Right forelimb (tissue), 1 donor: ENCODE measurements around the gene NBAS.
"Not testable (repeated sequence)": the region's sequence is repeated elsewhere in the genome, so short reads cannot be mapped to it uniquely, and the experiment has no call there.

Experiments used
- DNase-seq: peaks from one replicate; pipeline ENCODE4 v3.0.0-alpha.2; 2018

The NBAS gene

DNA sequence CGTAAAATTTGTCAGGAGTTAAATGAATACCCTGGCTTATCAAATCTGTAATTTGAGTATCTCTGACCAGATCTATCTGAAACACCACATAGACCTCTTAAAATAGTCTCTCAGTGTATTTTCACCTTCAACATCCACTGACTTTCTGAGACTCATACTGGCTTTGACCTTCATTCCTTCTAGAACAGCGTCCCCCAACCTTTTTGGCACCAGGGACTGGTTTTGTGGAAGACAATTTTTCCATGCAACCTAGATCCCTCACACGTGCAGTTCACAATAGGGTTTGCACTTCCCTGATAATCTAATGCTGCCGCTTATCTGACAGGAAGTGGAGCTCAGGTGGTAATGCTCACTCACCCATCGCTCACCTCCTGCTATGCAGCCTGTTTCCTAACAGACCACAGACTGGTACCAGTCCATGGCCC, 3.2 kb downstream of the NBAS start:
- DNase-seq, result no peak

DNA sequence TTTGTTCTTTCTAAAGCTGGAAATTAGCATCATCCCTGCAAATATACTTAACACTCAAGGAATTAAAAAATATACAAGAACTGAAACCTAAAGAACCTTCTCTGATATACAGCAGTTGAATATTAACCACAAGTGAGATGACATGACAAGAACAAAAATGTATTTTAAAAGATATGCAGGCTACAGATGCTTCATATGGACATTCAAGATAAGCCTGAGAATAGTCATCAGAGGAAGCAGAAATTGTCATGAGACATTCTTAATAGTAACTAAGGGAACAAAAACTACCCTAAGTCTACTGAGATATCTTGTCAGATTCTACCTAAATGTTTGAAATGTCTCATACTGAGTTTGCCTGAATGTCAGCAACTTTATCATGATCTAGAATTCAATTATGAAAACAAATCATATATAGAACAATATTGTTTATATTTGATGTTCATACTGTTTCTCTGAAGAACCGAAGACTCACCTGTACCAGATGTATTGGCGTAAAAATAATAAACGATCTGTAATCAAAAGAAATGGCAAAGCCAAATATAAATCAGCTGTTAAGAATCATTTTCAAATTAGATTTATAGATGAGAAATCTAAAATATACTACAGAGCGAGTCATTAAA, 4.7 kb downstream of the NBAS start:
- DNase-seq, result no peak

DNA sequence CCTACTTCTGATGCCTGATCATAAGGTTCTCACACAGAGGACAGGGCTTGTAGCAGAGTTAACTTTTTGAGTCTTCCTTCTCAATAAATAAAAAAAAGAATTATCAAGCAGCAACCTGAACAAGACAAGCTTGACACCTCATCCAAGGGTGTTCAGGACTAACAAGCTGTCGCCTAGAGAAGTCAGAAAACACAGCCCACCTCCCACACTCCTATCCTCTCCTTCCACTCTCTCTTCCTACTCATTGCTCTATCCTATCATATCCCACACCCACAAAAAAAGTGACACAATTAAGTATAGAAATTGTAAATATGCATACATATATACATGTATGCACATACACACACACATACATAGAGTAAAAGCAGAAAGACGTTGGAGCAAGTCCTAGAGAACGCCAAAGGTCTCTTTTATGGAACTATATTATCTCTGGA, 5.4 kb downstream of the NBAS start:
- DNase-seq, result no peak

DNA sequence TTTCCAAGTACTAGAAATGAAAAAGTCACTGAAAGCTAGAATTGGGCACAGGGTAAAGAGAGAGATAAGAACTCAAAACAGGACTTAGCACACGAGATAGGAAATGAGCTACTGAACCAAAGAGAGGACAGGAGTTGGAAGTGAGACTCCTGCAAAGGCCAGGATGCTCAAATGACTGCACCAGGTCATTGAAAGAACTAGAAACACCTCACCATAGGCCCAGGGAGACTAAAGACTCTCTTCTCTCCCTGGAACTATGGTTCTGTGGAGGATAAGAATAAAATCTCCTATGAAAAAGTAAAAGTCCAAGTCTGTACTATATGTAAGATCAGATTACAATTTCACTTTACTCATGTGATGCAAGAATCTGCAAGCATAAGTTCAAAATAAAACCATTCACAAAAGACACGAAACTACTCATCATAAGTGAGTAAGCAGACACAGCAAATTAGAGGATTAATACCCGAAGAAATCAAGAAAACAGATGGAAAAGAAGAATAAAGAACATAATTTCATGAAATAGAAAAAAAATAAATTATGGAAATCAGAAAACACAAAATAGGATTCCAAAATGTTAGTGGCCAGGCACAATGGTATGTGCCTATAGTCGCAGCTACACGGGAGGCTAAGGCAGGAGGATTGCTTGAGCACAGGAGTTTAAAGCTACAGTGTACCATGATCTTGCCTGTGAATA, 6.5 kb downstream of the NBAS start:
- DNase-seq, result no peak

DNA sequence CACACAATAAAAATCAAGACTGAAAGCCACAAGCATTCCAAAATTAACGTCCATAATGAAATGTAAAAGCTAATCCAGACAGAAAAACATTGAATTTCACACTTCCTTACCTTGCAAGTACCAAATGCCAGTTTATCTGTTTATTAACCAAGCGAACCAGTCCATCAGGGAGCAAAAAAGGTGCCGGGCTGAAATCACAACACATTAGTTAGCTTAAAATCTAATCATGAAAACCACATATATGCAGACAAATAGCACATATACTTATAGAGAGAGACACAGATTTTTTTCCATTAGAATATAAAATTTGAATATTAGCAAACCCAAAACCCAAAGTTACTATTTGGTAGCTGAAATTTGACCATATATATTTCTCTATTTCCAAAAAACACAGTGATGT, 7.2 kb downstream of the NBAS start:
- no peak for DNase-seq

DNA sequence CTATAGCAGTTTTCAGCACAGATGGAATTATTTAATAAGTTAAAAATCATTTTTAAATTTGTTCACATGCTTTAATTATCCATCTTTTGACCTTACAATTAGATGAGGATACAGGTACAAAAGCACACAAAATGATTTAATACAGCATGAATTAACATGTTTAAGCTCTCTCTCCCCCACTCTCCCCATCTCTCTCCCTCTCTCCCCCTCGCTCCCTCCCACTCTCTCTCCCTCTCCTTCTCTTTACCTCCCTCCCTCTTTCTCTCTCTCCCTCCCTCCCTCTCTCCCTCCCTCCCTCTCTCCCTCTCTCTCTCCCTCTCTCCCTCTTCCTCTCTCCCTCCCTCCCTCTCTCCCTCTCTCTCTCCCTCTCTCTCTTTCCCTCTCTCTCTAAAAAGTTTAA, 7.6 kb downstream of the NBAS start:
- DNase-seq, result no peak

DNA sequence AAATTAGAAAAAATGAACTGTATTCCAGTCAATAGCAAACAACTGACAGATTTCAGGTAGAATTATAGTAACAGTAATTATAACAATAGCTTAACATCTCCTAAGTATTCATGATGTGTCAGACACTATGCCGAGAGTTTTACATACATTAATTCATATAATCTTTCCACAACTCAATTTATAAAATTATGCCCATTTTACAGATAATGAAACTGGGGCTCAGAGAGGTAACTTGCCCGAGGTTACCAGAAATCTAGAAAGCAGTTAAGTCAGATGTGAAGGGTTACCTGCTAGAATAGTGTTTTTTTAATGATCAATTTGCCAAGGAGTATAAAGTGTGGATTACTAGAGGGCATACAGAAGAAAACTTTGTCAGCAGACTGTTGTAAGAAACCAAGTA, 12.2 kb downstream of the NBAS start:
- DNase-seq, result no peak

DNA sequence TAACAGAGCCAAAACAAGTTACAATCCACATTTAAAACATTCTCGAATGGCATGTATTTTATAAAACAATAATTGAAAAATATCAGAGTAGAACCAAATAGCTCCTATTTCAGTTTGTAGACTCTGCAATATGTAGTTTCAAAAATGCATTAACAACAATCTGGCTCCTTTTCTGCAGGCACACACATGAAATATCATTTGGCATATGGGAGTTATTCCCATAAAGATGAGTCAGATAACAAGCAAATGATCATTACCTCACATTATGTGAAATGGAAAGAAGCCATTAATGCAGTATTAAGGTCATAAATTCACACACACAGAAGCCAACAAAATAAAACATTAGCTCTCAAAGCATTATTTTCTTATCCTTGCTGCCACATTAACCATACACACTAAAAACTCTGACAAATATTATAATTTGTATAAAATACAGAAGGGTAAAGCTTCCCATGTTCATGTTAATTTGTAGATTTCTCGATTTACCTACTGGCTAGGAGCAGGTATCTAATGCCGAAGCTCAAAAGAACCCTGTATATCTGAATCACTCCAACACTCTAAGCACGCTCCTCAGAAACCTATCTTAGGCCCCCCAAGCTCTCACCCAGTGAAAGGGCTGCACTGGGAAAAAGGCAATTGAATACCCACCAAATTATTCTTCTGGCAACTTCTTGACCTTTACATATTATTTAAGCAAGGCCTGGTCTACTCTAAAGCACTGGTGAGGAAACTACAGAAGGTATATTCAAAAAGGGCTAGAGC, 13.8 kb downstream of the NBAS start:
- no peak for DNase-seq

DNA sequence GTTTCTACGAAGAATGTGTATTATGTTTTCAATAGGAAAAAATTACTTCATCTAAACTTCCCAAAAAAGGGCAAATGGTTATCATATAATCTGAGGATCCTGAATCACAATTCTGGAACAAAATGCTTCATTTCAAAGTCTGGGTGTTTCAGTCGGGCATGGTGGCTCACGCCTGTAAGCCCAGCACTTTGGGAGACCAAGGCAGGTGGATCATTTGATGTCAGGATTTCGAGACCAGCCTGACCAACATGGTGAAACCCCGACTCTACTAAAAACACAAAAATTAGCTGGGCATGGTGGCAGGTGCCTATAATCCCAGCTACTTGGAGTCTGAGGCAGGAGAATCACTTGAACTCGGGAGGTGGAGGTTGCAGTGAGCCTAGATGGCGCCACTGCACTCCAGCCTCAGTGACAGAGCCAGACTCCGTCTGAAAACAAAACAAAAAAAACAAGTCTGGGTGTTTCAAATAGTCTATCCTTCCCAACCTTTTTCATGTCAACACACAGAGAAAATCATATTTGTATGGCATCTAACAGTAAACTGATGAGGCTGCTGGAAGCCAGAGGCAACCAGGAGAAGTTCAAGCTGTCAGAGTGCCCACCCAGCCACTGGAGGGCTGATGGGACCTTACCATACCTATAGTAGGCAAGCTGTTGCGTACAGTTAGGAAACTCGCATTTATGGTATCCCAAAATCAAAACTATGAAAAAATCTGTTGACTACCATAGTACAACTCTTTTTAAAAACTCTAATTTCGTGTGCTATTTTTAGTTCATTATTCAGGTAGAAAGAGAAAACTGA, 14.6 kb downstream of the NBAS start:
- no peak for DNase-seq

DNA sequence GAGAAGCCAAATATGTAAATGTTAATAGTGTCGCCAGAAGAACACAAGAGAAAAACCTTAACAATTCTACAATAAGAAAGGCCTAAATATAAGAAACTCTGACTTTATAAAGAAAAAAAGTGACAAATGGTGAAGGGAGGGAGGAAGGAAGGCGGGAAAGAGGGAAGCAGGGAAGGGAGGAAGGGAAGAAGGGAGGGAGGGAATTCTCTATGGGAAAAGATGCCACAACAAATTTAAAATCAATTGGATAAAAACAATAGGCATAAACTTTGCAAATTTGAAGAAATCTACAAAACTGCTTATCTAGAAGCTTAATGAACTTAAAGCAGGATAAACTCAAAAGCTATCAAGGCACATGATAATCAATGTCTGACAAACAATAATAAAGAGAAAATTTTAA, 16.9 kb downstream of the NBAS start:
- DNase-seq, result no peak

DNA sequence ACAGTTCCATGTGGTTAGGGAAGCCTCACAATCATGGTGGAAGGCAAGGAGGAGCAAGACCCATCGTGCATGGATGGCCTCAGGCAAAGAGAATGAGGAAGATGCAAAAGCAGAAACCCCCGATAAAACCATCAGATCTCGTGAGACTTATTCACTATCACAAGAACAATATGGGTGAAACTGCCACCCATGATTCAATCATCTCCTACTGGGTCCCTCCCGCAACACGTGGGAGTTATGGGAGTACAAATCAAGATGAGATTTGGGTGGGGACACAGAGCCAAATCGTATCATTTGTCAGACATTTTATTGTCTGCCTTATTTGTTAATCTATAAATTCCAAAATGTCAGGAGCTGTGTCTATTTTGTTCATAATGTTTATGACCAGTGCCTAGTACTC, 17.6 kb downstream of the NBAS start:
- DNase-seq, result no peak

DNA sequence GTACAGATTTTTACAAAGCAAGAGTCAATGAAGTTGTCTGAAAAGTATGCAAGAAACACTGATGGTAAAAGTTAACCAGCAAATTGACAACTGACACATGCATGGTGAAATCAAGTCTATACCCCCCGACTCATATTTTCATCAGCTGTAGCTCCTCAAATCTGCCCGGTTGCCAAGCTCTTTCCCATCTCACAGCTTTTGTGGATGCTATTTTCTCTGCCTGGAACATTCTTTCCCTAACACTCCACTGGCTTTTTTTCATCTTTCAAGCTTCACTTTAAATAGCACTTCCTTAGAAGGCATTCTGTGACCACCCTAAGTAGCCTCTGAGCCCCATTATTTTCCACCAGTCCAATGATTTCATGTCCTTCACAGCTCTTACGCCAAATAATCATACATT, 18.1 kb downstream of the NBAS start:
- DNase-seq, result no peak

DNA sequence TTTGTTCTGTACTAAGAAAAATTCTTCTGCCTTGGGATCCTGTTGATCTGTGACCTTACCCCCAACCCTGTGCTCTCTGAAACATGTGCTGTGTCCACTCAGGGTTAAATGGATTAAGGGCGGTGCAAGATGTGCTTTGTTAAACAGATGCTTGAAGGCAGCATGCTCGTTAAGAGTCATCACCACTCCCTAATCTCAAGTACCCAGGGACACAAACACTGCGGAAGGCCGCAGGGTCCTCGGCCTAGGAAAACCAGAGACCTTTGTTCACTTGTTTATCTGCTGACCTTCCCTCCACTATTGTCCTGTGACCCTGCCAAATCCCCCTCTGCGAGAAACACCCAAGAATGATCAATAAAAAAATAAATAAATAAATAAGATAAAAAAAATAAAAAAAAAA, 18.9 kb downstream of the NBAS start:
- DNase-seq, result not testable (repeated sequence)

DNA sequence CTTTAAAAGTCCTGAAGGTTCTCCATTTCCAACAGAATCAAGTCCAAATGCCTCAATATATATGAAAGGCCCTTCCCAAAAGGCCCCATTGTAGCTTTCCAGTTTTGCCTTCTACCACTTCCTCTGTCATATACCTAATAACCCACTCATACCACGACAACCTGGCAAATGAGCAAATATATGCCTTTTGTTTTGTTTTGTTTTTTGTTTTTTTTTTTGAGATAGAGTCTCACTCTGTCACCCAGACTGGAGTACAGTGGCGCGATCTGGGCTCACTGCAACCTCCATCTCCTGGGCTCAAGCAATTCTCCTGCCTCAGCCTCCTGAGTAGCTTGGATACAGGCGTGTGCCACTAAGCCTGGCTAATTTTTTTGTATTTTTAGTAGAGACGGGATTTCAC, 20.6 kb downstream of the NBAS start:
- not testable (repeated sequence) for DNase-seq

DNA sequence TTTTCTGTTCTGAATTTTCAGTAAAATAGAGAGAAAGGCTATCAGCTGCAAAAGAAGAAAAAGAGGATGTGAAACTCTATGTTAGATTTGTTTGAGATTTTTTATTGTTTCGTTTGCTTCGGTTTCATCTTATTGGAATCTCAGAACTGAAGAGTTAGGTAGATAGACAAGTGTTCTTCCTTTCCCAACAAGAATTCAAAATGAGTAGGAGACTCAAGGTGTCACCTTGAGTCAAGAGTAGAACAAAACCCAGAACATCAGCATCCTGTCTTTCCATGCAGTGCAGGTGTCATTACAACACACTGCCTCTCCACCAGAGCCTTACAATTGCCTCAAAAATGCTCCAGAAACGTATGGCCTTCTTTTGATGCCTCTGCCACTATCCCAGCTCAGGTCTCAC, 21.1 kb downstream of the NBAS start:
- no peak for DNase-seq

DNA sequence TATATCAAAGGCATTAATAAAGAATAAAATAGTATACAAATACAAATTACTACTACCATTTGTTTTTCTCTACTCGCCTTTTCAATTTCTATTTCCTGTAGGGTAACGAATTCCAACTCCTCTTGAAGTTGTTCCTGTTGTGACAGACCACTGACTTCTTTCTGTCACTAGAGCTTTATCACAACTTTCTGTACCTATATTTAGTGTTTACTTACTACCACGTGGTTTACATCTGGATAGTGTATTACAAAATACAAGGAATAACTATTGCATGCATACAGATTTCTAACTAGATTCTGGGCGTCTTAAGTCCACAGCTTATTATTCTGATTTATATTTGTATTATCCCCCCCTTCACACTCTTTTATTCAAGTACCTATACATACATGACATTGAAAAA, 22.3 kb downstream of the NBAS start:
- DNase-seq, result no peak

DNA sequence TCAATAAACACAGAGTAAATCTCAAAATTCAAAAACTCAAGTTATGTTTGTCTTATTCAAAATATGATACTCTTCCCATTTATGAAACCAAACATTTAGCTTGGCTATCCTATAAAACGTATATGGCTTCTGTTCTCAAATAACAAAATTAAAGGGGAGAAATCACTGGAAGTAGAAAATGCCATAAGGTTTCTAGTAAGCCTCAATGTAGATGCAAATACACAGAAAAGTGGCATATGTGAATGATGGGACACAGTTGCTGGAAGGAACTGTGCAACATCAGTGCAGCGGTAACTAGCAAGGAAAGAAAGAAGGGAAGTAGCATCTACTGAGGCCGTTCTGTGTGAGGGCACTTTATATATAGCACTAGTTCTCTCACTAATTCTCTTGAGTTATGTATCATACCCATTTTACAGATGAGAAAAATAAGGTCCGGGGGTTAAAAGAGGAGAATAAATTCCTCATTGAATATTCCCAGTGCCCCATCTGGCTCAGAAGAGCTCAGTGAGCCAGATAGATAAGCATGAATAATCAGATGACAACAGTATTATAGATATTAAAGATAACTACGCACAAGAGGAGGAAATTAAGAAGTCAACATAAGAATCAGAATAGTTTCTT, 27.2 kb downstream of the NBAS start:
- DNase-seq, result no peak

DNA sequence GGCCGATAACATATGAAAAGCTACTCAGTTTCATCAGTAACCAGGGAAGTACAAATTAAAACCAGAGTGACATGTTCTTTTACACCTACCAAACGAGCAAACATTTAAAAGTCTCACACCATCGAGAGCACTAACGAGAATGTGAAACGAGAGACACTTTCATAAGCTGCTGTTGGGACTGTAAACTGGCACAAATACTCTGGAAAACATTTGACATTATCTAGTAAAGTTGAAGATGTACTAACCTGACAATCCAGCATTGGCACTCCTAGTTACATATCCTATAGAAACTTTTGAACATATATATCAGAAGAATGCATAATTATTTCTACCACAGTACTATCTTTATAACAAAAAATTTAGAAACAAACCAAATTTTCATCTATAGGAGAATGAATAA, 28.1 kb downstream of the NBAS start:
- DNase-seq, result no peak

DNA sequence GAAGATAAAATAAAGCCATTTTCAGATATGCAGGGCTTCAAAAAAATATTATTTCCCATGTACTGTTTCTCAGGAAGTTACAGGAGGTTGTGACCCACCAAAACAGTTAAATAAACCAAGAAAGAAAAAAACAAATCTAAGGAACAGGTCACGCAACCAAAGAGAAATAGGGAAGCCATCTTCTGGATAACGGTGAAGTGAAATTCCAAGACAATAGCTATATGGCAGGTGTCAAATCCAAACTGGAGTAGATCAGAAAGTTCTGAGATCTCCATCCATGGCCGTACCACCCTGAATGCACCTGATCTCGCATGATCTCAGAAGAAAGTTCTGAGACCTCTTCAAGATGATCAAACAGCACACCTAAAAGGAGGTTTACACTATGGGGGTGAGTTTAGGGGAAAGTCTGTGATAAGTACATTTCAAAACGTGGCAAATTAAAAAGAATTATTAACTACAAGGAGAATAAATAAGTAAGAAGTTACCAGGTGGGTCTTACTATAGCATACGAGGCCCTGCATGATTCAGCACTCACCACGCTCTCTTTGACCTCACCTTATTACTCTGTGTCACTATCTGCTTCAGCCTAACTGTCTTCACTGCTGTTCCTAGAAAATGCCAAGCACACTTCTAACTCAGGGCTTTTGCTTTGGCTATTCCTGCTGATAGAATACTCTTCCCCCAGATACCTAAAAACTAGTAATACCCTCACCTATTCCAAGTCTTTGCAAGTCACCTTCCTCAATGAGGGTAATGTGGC, 29.9 kb downstream of the NBAS start:
- no peak for DNase-seq

DNA sequence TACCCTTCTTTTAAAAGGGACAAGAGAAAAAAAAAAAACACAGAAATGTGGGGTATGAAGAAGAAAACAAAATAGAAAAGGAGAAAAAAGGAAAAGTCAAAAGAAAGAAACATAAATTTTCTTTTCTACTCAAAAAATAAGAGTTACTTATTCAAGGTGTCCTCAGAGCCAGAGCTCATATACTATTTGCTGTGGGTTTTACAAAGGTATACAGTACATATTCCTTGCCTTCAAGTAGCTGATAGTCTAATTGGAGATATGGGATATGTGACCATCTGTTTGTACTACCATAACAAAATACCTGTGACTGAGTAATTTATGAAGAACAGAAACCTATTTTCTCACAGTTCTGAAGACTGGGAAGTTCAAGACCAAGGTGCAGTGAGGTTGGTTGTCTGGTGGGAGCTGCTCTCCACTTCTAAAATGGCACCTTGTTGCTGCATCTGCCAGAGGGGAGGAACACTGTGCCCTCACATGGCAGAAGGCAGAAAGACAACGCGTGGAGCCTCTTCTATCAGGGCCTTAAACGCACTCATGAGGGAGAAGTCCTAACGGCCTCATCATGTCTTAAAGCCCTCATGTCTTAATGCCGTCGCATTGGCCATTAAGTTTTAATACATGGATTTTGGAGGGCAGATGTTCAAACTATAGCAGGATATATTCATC, 33.9 kb downstream of the NBAS start:
- no peak for DNase-seq

DNA sequence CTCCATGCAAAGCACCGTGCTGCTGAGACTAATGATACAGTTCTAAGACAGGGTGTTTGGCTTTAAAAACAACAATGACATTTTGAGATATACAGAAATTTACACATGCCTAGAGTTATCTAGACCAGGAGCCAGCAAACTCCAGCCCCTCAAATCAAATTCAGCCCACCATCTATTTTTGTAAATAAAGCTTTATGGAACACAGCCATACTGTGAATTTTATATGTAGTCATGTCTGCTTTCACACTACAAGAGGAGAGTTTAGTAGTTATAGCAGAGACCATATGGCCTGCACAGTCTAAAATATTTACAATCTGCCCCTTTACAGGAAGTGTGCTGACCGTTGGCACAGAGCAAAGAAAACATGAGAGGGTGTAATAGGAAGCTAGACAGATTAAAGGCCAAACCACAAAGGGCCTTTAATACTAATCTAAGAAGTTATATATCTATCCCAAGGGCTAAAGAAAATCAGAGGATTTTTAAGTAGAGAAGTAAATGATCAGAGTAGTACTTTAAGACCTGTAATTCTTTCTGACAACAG, 39.4 kb downstream of the NBAS start:
- no peak for DNase-seq
